Kidney epithelial cell (primary cell): Measurements from ENCODE around the gene RND3. TPM values are rescaled to one million over a fixed set of nuclear protein-coding genes. Genes with fewer than 3 reads are reported as not detected.
A peak's percentile ranks its signal among the peaks of the same experiment; 100 is the strongest.

Experiments used
- DNase-seq: peaks from one replicate; pipeline ENCODE4 v3.0.0-alpha.2; 2010; ENCODE audit warnings: low read depth
- H3K27me3 ChIP-seq: 2 replicates; pipeline ENCODE4 v1.6.0; 2011; ENCODE audit warnings: low read length; ENCODE audit not compliant: control insufficient read depth, insufficient read depth
- H3K36me3 ChIP-seq: 2 replicates; pipeline ENCODE4 v1.5.1; 2011; ENCODE audit warnings: low read length; ENCODE audit not compliant: control insufficient read depth, insufficient read depth
- H3K4me3 ChIP-seq: 2 replicates; pipeline ENCODE4 v1.5.1; 2011; ENCODE audit warnings: low read depth, mild to moderate bottlenecking, control low read depth, low read length
- CTCF ChIP-seq: IDR thresholded peaks from 2 replicates; pipeline ENCODE4 v1.5.1; 2011; ENCODE audit warnings: mild to moderate bottlenecking, moderate library complexity, low read length, control low read depth, inconsistent platforms; ENCODE audit not compliant: insufficient read depth, poor library complexity, severe bottlenecking
- total RNA-seq: library from RNA; depleted of rRNA; stranded (reverse); fragments of >200 nt; gene quantifications from 2 replicates; pipeline ENCODE4 v1.2.3, GENCODE V29; 2015

The RND3 gene
- total RNA-seq, 1 donor from 2014 or later = 259 TPM

- TF ChIP-seq CTCF = no peak
- Histone ChIP-seq H3K36me3 (no peaks in the 10 kb centered on the region), H3K4me3 (no peak overlapping the region), H3K27me3 (no peaks in the 10 kb centered on the region)
- no peak for DNase-seq
Measured at GRCh38 chr2:150530168-150530567, 42.7 kb upstream of the RND3 start.

- Histone ChIP-seq H3K27me3 (no peaks in the 10 kb centered on the region), H3K36me3 (no peaks in the 10 kb centered on the region), H3K4me3 (no peak overlapping the region)
- peak; percentile 73 for DNase-seq
- no peak for TF ChIP-seq CTCF
Measured at GRCh38 chr2:150528861-150529801, 41.7 kb upstream of the RND3 start.

- H3K4me3 ChIP-seq = no peak overlapping the region
- TF ChIP-seq CTCF = no peak
- DNase-seq = peak; percentile 99
- H3K36me3 ChIP-seq = no peaks in the 10 kb centered on the region
- H3K27me3 ChIP-seq = no peaks in the 10 kb centered on the region
Measured at GRCh38 chr2:150526827-150527226, 39.4 kb upstream of the RND3 start.

- H3K27me3 ChIP-seq = no peaks in the 10 kb centered on the region
- no peak for TF ChIP-seq CTCF
- no peak for DNase-seq
- H3K4me3 ChIP-seq = no peak overlapping the region
- no peaks in the 10 kb centered on the region for H3K36me3 ChIP-seq
Measured at GRCh38 chr2:150526006-150526405, 38.5 kb upstream of the RND3 start.

- no peak overlapping the region for H3K4me3 ChIP-seq
- no peaks in the 10 kb centered on the region for H3K36me3 ChIP-seq
- TF ChIP-seq CTCF = no peak
- no peaks in the 10 kb centered on the region for H3K27me3 ChIP-seq
- no peak for DNase-seq
Measured at GRCh38 chr2:150522269-150522668, 34.8 kb upstream of the RND3 start.
